Measurements from ENCODE around the gene MICAL3.

Gene MICAL3

DNA sequence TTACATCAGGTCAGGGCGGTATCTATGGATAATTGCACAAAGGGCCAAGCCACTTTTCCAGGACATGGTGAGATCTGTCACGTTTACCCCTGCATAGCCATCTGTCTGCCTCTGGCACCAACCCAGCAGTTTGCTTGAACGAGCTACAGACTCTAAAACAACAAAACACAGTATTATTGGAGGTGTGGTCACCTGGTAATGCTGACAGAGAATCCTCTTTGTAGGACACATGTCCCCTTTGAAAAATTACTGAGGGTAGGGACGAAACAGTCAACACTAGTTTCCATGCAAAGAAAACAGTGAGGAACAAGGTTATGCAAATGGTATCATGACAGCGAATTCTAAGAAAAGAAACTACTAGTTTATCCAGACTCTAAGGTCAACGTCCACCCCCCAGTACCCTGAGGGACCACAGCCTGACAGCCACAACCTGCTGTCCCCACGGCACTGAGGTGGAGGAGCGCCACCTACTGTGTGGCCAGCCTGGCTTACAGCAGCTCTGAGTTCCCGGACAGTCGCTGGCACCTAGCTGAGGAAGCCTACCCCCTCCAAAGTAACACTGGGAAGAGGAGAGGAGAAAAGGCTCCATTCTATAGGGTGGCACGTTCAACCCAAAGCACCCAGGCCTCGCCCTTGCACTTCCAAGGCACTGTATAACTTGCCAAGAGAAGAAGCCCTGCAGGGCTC is 132.7 kb downstream of the MICAL3 start:
- Histone ChIP-seq H3K36me3 (ENCODE audit: control insufficient read depth, insufficient read depth, low read length) (peaks cover 4% of the 10 kb centered on the region), H3K4ac (ENCODE audit: low read depth, low read length) (no peak overlapping the region), H2AK5ac (ENCODE audit: low read length) (no peak overlapping the region), H4K8ac (ENCODE audit: low read depth, low read length) (no peak overlapping the region), H3K23ac (ENCODE audit: low read length) (no peak overlapping the region), H2BK120ac (ENCODE audit: low read depth, low read length) (no peak overlapping the region), H3K4me2 (ENCODE audit: low read length) (no peak overlapping the region), H3K27ac (ENCODE audit: low read depth, low read length) (no peak overlapping the region), H3K18ac (ENCODE audit: low read length) (no peak overlapping the region), H3K4me1 (ENCODE audit: control insufficient read depth, low read depth, low read length) (no peaks in the 10 kb centered on the region), H4K5ac (ENCODE audit: low read length) (no peak overlapping the region), H3K4me3 (ENCODE audit: low read length) (no peak overlapping the region), H2BK15ac (replicated peaks; ENCODE audit: low read depth) (no peak overlapping the region), H3K9ac (ENCODE audit: low read length) (no peak overlapping the region), H3K79me1 (ENCODE audit: low read length) (no peaks in the 10 kb centered on the region), H3K79me2 (ENCODE audit: control insufficient read depth, insufficient read depth, low read length) (no peaks in the 10 kb centered on the region), H2BK5ac (ENCODE audit: low read length) (no peak overlapping the region), H3K27me3 (ENCODE audit: insufficient read depth, low read length, poor library complexity) (no peaks in the 10 kb centered on the region), H3K56ac (ENCODE audit: low read length) (no peak overlapping the region)
- WGBS (ENCODE audit: extremely low coverage, insufficient coverage, low lambda C conversion rate) = no CpG with 5 or more reads among the region's 12 CpGs
- peak; percentile 34 for DNase-seq

DNA sequence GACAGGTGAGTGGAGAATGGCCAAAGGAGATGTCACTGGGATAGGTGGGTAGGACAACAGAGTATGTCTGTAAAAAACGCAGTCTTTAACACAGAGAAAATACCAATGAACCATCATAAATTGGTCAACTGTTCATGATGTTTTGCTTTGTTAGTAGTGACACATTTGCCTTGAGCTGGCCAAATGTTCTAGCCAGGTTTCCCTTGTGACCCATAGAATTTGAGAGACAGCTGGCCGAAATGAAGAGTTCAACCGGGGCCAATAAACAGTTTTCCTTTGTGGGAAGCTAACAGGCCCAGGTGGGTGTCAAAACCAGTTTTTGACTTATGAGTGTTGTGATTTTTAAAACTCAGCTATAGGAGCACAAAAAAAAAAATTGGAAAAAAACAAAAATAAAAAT is 133.5 kb downstream of the MICAL3 start:
- peaks cover 4% of the 10 kb centered on the region for H3K36me3 ChIP-seq (ENCODE audit: control insufficient read depth, insufficient read depth, low read length)

DNA sequence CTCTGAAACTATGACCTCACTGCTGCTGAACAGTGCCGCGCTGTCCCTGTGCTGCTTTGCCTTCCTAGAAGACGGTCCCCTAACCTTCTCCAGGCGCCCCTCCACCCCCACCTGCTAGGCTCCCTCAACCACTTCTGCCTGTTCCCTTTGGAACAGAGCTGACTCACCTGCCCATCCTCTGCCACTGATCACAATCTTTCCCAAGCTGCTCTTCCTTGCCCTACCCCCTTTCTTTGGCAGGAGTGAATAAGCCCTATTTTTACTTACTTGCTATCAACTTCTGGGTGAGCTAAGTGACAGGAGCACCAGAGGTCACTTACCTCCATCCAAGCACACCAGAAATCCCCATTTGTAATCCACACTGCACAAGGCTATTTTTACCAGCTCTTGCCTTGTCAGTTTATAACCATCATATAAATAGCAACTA is 134.1 kb downstream of the MICAL3 start:
- no peak overlapping the region for H3K18ac ChIP-seq (ENCODE audit: low read length)
- no peaks in the 10 kb centered on the region for H3K79me2 ChIP-seq (ENCODE audit: control insufficient read depth, insufficient read depth, low read length)
- no peaks in the 10 kb centered on the region for H3K79me1 ChIP-seq (ENCODE audit: low read length)
- H2AK5ac ChIP-seq (ENCODE audit: low read length) = no peak overlapping the region
- no peak overlapping the region for H3K56ac ChIP-seq (ENCODE audit: low read length)
- H3K27ac ChIP-seq (ENCODE audit: low read depth, low read length) = no peak overlapping the region
- H3K4me1 ChIP-seq (ENCODE audit: control insufficient read depth, low read depth, low read length) = no peaks in the 10 kb centered on the region
- H3K4ac ChIP-seq (ENCODE audit: low read depth, low read length) = no peak overlapping the region
- H3K27me3 ChIP-seq (ENCODE audit: insufficient read depth, low read length, poor library complexity) = no peaks in the 10 kb centered on the region
- H3K4me3 ChIP-seq (ENCODE audit: low read length) = no peak overlapping the region
- no peak overlapping the region for H2BK120ac ChIP-seq (ENCODE audit: low read depth, low read length)
- H3K36me3 ChIP-seq (ENCODE audit: control insufficient read depth, insufficient read depth, low read length) = peaks cover 4% of the 10 kb centered on the region
- no peak overlapping the region for H2BK15ac ChIP-seq (replicated peaks; ENCODE audit: low read depth)
- H3K4me2 ChIP-seq (ENCODE audit: low read length) = no peak overlapping the region
- no CpG with 5 or more reads among the region's 4 CpGs for WGBS (ENCODE audit: extremely low coverage, insufficient coverage, low lambda C conversion rate)
- no peak overlapping the region for H4K5ac ChIP-seq (ENCODE audit: low read length)
- no peak overlapping the region for H3K9ac ChIP-seq (ENCODE audit: low read length)
- DNase-seq = no peak
- no peak overlapping the region for H2BK5ac ChIP-seq (ENCODE audit: low read length)
- no peak overlapping the region for H3K23ac ChIP-seq (ENCODE audit: low read length)
- H4K8ac ChIP-seq (ENCODE audit: low read depth, low read length) = no peak overlapping the region

More for the DNA sequence above, 133.5 kb downstream of the MICAL3 start:
- H3K79me1 ChIP-seq (ENCODE audit: low read length) = no peaks in the 10 kb centered on the region
- no CpG with 5 or more reads among the region's 3 CpGs for WGBS (ENCODE audit: extremely low coverage, insufficient coverage, low lambda C conversion rate)
- H3K27me3 ChIP-seq (ENCODE audit: insufficient read depth, low read length, poor library complexity) = no peaks in the 10 kb centered on the region
- H3K27ac ChIP-seq (ENCODE audit: low read depth, low read length) = no peak overlapping the region
- no peak overlapping the region for H3K23ac ChIP-seq (ENCODE audit: low read length)
- H3K4me3 ChIP-seq (ENCODE audit: low read length) = no peak overlapping the region
- no peaks in the 10 kb centered on the region for H3K79me2 ChIP-seq (ENCODE audit: control insufficient read depth, insufficient read depth, low read length)
- H3K4me2 ChIP-seq (ENCODE audit: low read length) = no peak overlapping the region
- H2BK5ac ChIP-seq (ENCODE audit: low read length) = no peak overlapping the region
- H2BK15ac ChIP-seq (replicated peaks; ENCODE audit: low read depth) = no peak overlapping the region
- DNase-seq = no peak
- H3K4me1 ChIP-seq (ENCODE audit: control insufficient read depth, low read depth, low read length) = no peaks in the 10 kb centered on the region
- no peak overlapping the region for H3K9ac ChIP-seq (ENCODE audit: low read length)
- no peak overlapping the region for H4K5ac ChIP-seq (ENCODE audit: low read length)
- no peak overlapping the region for H3K18ac ChIP-seq (ENCODE audit: low read length)
- H4K8ac ChIP-seq (ENCODE audit: low read depth, low read length) = no peak overlapping the region
- H3K4ac ChIP-seq (ENCODE audit: low read depth, low read length) = no peak overlapping the region
- no peak overlapping the region for H3K56ac ChIP-seq (ENCODE audit: low read length)
- H2BK120ac ChIP-seq (ENCODE audit: low read depth, low read length) = no peak overlapping the region
- H2AK5ac ChIP-seq (ENCODE audit: low read length) = no peak overlapping the region

DNA sequence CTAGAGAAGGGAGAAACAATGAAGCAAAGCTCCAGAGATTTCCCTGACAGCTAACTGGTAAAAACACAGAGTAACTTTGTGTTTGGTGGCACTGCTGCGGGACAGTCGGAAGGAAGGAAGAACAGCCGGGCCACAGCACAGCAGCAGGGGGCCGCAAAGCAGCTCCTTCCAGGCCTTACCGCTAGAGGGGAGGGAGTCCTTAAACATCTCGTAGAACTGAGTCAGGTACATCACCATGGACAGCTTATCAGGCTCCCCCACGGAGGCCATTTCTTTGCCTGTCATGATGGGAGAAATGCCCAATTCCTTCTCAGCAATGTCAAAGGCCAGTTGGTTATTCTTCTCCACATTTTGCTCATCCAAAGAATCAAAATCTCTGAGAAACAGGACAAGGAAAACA is 135.5 kb downstream of the MICAL3 start:
- H3K36me3 ChIP-seq (ENCODE audit: control insufficient read depth, insufficient read depth, low read length) = peaks cover 2% of the 10 kb centered on the region
- no peaks in the 10 kb centered on the region for H3K4me1 ChIP-seq (ENCODE audit: control insufficient read depth, low read depth, low read length)
- H3K4ac ChIP-seq (ENCODE audit: low read depth, low read length) = no peak overlapping the region
- no peak overlapping the region for H3K9ac ChIP-seq (ENCODE audit: low read length)
- H3K4me3 ChIP-seq (ENCODE audit: low read length) = no peak overlapping the region
- H3K23ac ChIP-seq (ENCODE audit: low read length) = no peak overlapping the region
- H3K27ac ChIP-seq (ENCODE audit: low read depth, low read length) = no peak overlapping the region
- H2BK5ac ChIP-seq (ENCODE audit: low read length) = no peak overlapping the region
- no peaks in the 10 kb centered on the region for H3K79me2 ChIP-seq (ENCODE audit: control insufficient read depth, insufficient read depth, low read length)
- no peak overlapping the region for H4K8ac ChIP-seq (ENCODE audit: low read depth, low read length)
- peak; percentile 78 for DNase-seq
- H3K4me2 ChIP-seq (ENCODE audit: low read length) = no peak overlapping the region
- no peak overlapping the region for H2AK5ac ChIP-seq (ENCODE audit: low read length)
- no peak overlapping the region for H3K56ac ChIP-seq (ENCODE audit: low read length)
- no peak overlapping the region for H2BK120ac ChIP-seq (ENCODE audit: low read depth, low read length)
- no peak overlapping the region for H2BK15ac ChIP-seq (replicated peaks; ENCODE audit: low read depth)
- no peak overlapping the region for H3K18ac ChIP-seq (ENCODE audit: low read length)
- no peaks in the 10 kb centered on the region for H3K27me3 ChIP-seq (ENCODE audit: insufficient read depth, low read length, poor library complexity)
- H4K5ac ChIP-seq (ENCODE audit: low read length) = no peak overlapping the region
- WGBS (ENCODE audit: extremely low coverage, insufficient coverage, low lambda C conversion rate) = no CpG with 5 or more reads among the region's 7 CpGs
- no peaks in the 10 kb centered on the region for H3K79me1 ChIP-seq (ENCODE audit: low read length)

DNA sequence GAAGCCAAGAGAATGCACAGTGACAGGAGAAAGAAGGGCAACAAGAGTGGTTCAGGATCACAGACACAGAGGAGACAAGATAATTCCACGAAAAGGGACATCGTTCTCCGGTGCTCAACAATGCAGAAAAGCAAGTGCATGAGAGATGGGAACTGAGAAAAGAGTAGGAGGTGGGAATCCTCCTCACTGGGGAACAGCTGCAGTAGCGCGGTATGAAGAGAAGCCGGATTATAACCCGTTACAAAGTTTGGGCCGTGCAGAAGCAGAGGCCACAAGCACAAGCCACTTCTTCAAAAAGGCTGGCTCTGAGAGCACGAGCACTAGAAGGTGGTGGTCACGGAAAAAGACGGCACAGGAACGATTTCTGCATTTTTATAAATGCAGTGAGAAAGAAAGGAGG is 135.9 kb downstream of the MICAL3 start:
- no peak overlapping the region for H4K5ac ChIP-seq (ENCODE audit: low read length)
- H2AK5ac ChIP-seq (ENCODE audit: low read length) = no peak overlapping the region
- no peaks in the 10 kb centered on the region for H3K27me3 ChIP-seq (ENCODE audit: insufficient read depth, low read length, poor library complexity)
- H3K4me1 ChIP-seq (ENCODE audit: control insufficient read depth, low read depth, low read length) = no peaks in the 10 kb centered on the region
- H4K8ac ChIP-seq (ENCODE audit: low read depth, low read length) = no peak overlapping the region
- WGBS (ENCODE audit: extremely low coverage, insufficient coverage, low lambda C conversion rate) = no CpG with 5 or more reads among the region's 12 CpGs
- no peak overlapping the region for H3K4me3 ChIP-seq (ENCODE audit: low read length)
- H3K9ac ChIP-seq (ENCODE audit: low read length) = no peak overlapping the region
- H2BK5ac ChIP-seq (ENCODE audit: low read length) = no peak overlapping the region
- no peak overlapping the region for H3K27ac ChIP-seq (ENCODE audit: low read depth, low read length)
- H3K56ac ChIP-seq (ENCODE audit: low read length) = no peak overlapping the region
- H3K4me2 ChIP-seq (ENCODE audit: low read length) = no peak overlapping the region
- no peak overlapping the region for H3K23ac ChIP-seq (ENCODE audit: low read length)
- H3K79me2 ChIP-seq (ENCODE audit: control insufficient read depth, insufficient read depth, low read length) = no peaks in the 10 kb centered on the region
- H3K4ac ChIP-seq (ENCODE audit: low read depth, low read length) = no peak overlapping the region
- no peaks in the 10 kb centered on the region for H3K79me1 ChIP-seq (ENCODE audit: low read length)
- DNase-seq = no peak
- no peak overlapping the region for H2BK15ac ChIP-seq (replicated peaks; ENCODE audit: low read depth)
- H3K18ac ChIP-seq (ENCODE audit: low read length) = no peak overlapping the region
- H3K36me3 ChIP-seq (ENCODE audit: control insufficient read depth, insufficient read depth, low read length) = peaks cover 2% of the 10 kb centered on the region
- H2BK120ac ChIP-seq (ENCODE audit: low read depth, low read length) = no peak overlapping the region

DNA sequence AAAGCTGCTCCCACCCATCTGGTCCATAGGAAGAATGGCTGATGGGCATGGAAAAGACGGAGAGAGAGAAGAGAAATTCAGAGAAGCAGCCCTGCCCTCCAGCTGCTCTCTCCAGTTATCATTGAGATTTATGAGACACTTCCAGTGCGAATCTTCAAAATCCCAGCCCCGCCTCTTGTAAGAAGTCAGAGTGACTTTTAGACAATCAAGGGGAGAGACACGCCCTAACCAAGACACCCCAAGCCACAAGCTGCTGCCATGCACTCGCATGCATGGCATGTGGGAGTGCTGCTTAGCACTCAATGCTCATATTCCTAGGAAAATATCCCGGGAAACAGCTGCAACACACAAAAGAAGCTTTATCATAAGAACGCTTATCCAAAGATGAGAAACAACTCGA is 139.5 kb downstream of the MICAL3 start:
- Histone ChIP-seq H3K4me3 (ENCODE audit: low read length) (no peak overlapping the region), H4K8ac (ENCODE audit: low read depth, low read length) (no peak overlapping the region), H3K23ac (ENCODE audit: low read length) (no peak overlapping the region), H3K79me1 (ENCODE audit: low read length) (no peaks in the 10 kb centered on the region), H3K4ac (ENCODE audit: low read depth, low read length) (no peak overlapping the region), H3K27me3 (ENCODE audit: insufficient read depth, low read length, poor library complexity) (no peaks in the 10 kb centered on the region), H3K18ac (ENCODE audit: low read length) (no peak overlapping the region), H3K9ac (ENCODE audit: low read length) (no peak overlapping the region), H3K79me2 (ENCODE audit: control insufficient read depth, insufficient read depth, low read length) (no peaks in the 10 kb centered on the region), H2BK15ac (replicated peaks; ENCODE audit: low read depth) (no peak overlapping the region), H3K36me3 (ENCODE audit: control insufficient read depth, insufficient read depth, low read length) (no peaks in the 10 kb centered on the region), H3K4me1 (ENCODE audit: control insufficient read depth, low read depth, low read length) (no peaks in the 10 kb centered on the region), H3K56ac (ENCODE audit: low read length) (no peak overlapping the region), H3K4me2 (ENCODE audit: low read length) (no peak overlapping the region), H2BK5ac (ENCODE audit: low read length) (no peak overlapping the region), H2AK5ac (ENCODE audit: low read length) (no peak overlapping the region), H4K5ac (ENCODE audit: low read length) (no peak overlapping the region), H2BK120ac (ENCODE audit: low read depth, low read length) (no peak overlapping the region), H3K27ac (ENCODE audit: low read depth, low read length) (no peak overlapping the region)
- no CpG with 5 or more reads among the region's 8 CpGs for WGBS (ENCODE audit: extremely low coverage, insufficient coverage, low lambda C conversion rate)
- DNase-seq = no peak

All from mesendoderm (in vitro differentiated cells).